Measurements from ENCODE around the gene RP2. TPM values are rescaled to one million over a fixed set of nuclear protein-coding genes. Genes with fewer than 3 reads are reported as not detected.

The RP2 gene
- total and polyA plus RNA-seq, 9 of the 15 experiments (the other 6 are each of a cell fraction or from before 2014, with no cell fraction given): 2.0 to 6.9 (median 3.5) TPM

- ATAC-seq: no peak
- Histone ChIP-seq H2AFZ (ENCODE audit: low read depth, low read length) (no peak overlapping the region), H3K79me2 (ENCODE audit: control insufficient read depth, insufficient read depth, low read length) (no peaks in the 10 kb centered on the region), H3K9me1 (ENCODE audit: control insufficient read depth, insufficient read depth, low read length) (no peaks in the 10 kb centered on the region), H3K9ac (ENCODE audit: insufficient read depth in 1 of 2, low read depth in 2 of 2, low read length in 2 of 2) (no peak overlapping the region), H3K36me3 (ENCODE audit: control insufficient read depth, insufficient read depth, low read length) (no peaks in the 10 kb centered on the region), H3K9me3 (replicated peaks; ENCODE audit: control insufficient read depth, insufficient read depth, low read depth, low read length) (no peaks in the 10 kb centered on the region), H4K20me1 (replicated peaks; ENCODE audit: control insufficient read depth, insufficient read depth, low read length) (no peaks in the 10 kb centered on the region), H3K4me2 (ENCODE audit: insufficient read depth, low read length) (no peak overlapping the region), H3K27me3 (ENCODE audit: control insufficient read depth in 2 of 2, insufficient read depth in 2 of 2, low read length in 2 of 2) (0 out of 5 replicates have a peak, but pooled peaks cover 0 to 4% of the 10 kb centered on the region in 2 experiments), H3K4me1 (replicated peaks in 1 of 2; ENCODE audit: control insufficient read depth in 2 of 2, insufficient read depth in 2 of 2, low read length in 2 of 2) (no peaks in the 10 kb centered on the region), H3K4me3 (no peak overlapping the region), H3K27ac (ENCODE audit: extremely low read depth, low read depth, low read length) (no peak overlapping the region)
- in situ Hi-C loops (cut with MboI): no loop called here
- TF ChIP-seq, protein P1, sequence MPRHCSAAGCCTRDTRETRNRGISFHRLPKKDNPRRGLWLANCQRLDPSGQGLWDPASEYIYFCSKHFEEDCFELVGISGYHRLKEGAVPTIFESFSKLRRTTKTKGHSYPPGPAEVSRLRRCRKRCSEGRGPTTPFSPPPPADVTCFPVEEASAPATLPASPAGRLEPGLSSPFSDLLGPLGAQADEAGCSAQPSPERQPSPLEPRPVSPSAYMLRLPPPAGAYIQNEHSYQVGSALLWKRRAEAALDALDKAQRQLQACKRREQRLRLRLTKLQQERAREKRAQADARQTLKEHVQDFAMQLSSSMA (CRISPR knock-in tag; IDR thresholded peaks at IDR 0.05): no peak
- TF ChIP-seq ESRRB (CRISPR knock-in tag; IDR thresholded peaks at IDR 0.05; ENCODE audit: borderline replicate concordance) (no peak), DMBX1 (CRISPR knock-in tag; IDR thresholded peaks at IDR 0.05; ENCODE audit: borderline replicate concordance) (no peak), TBP (optimal IDR thresholded peaks at IDR 0.05; ENCODE audit: low read depth, low read length) (no peak), SAFB (IDR thresholded peaks at IDR 0.05; ENCODE audit: borderline replicate concordance, low read depth, low read length) (no peak), TEAD4 (IDR thresholded peaks at IDR 0.05; ENCODE audit: low read length) (no peak), TEAD4 (CRISPR knock-in tag; IDR thresholded peaks at IDR 0.05; ENCODE audit: borderline replicate concordance) (no peak), POLR2B (IDR thresholded peaks at IDR 0.05; ENCODE audit: low read depth, partially characterized antibody) (no peak), HDAC8 (tag; IDR thresholded peaks at IDR 0.05) (no peak)
- TF ChIP-seq, protein P2, sequence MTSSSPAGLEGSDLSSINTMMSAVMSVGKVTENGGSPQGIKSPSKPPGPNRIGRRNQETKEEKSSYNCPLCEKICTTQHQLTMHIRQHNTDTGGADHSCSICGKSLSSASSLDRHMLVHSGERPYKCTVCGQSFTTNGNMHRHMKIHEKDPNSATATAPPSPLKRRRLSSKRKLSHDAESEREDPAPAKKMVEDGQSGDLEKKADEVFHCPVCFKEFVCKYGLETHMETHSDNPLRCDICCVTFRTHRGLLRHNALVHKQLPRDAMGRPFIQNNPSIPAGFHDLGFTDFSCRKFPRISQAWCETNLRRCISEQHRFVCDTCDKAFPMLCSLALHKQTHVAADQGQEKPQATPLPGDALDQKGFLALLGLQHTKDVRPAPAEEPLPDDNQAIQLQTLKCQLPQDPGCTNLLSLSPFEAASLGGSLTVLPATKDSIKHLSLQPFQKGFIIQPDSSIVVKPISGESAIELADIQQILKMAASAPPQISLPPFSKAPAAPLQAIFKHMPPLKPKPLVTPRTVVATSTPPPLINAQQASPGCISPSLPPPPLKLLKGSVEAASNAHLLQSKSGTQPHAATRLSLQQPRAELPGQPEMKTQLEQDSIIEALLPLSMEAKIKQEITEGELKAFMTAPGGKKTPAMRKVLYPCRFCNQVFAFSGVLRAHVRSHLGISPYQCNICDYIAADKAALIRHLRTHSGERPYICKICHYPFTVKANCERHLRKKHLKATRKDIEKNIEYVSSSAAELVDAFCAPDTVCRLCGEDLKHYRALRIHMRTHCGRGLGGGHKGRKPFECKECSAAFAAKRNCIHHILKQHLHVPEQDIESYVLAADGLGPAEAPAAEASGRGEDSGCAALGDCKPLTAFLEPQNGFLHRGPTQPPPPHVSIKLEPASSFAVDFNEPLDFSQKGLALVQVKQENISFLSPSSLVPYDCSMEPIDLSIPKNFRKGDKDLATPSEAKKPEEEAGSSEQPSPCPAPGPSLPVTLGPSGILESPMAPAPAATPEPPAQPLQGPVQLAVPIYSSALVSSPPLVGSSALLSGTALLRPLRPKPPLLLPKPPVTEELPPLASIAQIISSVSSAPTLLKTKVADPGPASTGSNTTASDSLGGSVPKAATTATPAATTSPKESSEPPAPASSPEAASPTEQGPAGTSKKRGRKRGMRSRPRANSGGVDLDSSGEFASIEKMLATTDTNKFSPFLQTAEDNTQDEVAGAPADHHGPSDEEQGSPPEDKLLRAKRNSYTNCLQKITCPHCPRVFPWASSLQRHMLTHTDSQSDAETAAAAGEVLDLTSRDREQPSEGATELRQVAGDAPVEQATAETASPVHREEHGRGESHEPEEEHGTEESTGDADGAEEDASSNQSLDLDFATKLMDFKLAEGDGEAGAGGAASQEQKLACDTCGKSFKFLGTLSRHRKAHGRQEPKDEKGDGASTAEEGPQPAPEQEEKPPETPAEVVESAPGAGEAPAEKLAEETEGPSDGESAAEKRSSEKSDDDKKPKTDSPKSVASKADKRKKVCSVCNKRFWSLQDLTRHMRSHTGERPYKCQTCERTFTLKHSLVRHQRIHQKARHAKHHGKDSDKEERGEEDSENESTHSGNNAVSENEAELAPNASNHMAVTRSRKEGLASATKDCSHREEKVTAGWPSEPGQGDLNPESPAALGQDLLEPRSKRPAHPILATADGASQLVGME (CRISPR knock-in tag; IDR thresholded peaks at IDR 0.05): no peak
- TF ChIP-seq, protein P3, sequence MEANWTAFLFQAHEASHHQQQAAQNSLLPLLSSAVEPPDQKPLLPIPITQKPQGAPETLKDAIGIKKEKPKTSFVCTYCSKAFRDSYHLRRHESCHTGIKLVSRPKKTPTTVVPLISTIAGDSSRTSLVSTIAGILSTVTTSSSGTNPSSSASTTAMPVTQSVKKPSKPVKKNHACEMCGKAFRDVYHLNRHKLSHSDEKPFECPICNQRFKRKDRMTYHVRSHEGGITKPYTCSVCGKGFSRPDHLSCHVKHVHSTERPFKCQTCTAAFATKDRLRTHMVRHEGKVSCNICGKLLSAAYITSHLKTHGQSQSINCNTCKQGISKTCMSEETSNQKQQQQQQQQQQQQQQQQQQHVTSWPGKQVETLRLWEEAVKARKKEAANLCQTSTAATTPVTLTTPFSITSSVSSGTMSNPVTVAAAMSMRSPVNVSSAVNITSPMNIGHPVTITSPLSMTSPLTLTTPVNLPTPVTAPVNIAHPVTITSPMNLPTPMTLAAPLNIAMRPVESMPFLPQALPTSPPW (CRISPR knock-in tag; IDR thresholded peaks at IDR 0.05): no peak
- TF ChIP-seq, protein P4, sequence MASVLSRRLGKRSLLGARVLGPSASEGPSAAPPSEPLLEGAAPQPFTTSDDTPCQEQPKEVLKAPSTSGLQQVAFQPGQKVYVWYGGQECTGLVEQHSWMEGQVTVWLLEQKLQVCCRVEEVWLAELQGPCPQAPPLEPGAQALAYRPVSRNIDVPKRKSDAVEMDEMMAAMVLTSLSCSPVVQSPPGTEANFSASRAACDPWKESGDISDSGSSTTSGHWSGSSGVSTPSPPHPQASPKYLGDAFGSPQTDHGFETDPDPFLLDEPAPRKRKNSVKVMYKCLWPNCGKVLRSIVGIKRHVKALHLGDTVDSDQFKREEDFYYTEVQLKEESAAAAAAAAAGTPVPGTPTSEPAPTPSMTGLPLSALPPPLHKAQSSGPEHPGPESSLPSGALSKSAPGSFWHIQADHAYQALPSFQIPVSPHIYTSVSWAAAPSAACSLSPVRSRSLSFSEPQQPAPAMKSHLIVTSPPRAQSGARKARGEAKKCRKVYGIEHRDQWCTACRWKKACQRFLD (CRISPR knock-in tag; IDR thresholded peaks at IDR 0.05): no peak
- no peak for DNase-seq (ENCODE audit: extremely low read depth in 1 of 4, low spot score in 3 of 4)
- BruUV-seq (replicated peaks): no TSS peak
- ChIA-PET POLR2A (interaction anchor here (0.7 kb wide), 1 partner anchor 240 kb away, joined by 3 read pairs; no protein-coding TSS in a partner anchor), CTCF (ENCODE audit: low intra/inter-chr PET ratio) (interaction anchor here (0.6 kb wide), 1 partner anchor 97 kb away, joined by 5 read pairs; no protein-coding TSS in a partner anchor)
- FAIRE-seq: no peak
- intact Hi-C loops (cut with micrococcal nuclease): no loop called here
- 17% methylated on average over 5 of the region's 6 CpGs for WGBS (ENCODE audit: insufficient coverage, low coverage, missing lambda C conversion rate)
Measured at GRCh38 chrX:46793386-46794143, 43.3 kb upstream of the RP2 start.

Data from K562 (cell line).